ENCODE data around the gene SLC7A10.
"Not testable (repeated sequence)": the region's sequence is repeated elsewhere in the genome, so short reads cannot be mapped to it uniquely, and the experiment has no call there.

Gene SLC7A10

GRCh38 chr19:33214596-33214995, 11.1 kb downstream of the SLC7A10 start:
- ATAC-seq (replicated peaks), result no peak
- H3K36me3 Mint-ChIP-seq (ENCODE audit: insufficient read depth), result no peaks in the 10 kb centered on the region
- H3K27ac Mint-ChIP-seq, result no peak overlapping the region
- H3K4me1 Mint-ChIP-seq (ENCODE audit: low read depth in 2 of 2), result no peaks in the 10 kb centered on the region
- peaks cover 4 to 22% of the 10 kb centered on the region in 2 donors for H3K27me3 Mint-ChIP-seq
- no peaks in the 10 kb centered on the region for H3K9me3 Mint-ChIP-seq
- no peak for DNase-seq
- H3K4me3 Mint-ChIP-seq, result no peak overlapping the region

- Mint-ChIP-seq H3K27ac (no peak overlapping the region), H3K4me3 (no peak overlapping the region), H3K9me3 (no peaks in the 10 kb centered on the region), H3K27me3 (peaks cover 4 to 22% of the 10 kb centered on the region in 2 donors), H3K4me1 (ENCODE audit: low read depth in 2 of 2) (no peaks in the 10 kb centered on the region), H3K36me3 (ENCODE audit: insufficient read depth) (no peaks in the 10 kb centered on the region)
- DNase-seq (no peak), ATAC-seq (replicated peaks) (no peak)
Measured at GRCh38 chr19:33212436-33213172, 13.0 kb downstream of the SLC7A10 start.

GRCh38 chr19:33211794-33212435, 13.7 kb downstream of the SLC7A10 start:
- no peak overlapping the region for H3K4me3 Mint-ChIP-seq
- H3K4me1 Mint-ChIP-seq (ENCODE audit: low read depth in 2 of 2), result no peaks in the 10 kb centered on the region
- H3K36me3 Mint-ChIP-seq (ENCODE audit: insufficient read depth), result no peaks in the 10 kb centered on the region
- ATAC-seq (replicated peaks) (no peak), DNase-seq (no peak)
- H3K27me3 Mint-ChIP-seq, result peaks cover 4 to 22% of the 10 kb centered on the region in 2 donors
- no peaks in the 10 kb centered on the region for H3K9me3 Mint-ChIP-seq
- H3K27ac Mint-ChIP-seq, result no peak overlapping the region

GRCh38 chr19:33210266-33210940, 15.2 kb downstream of the SLC7A10 start:
- H3K4me1 Mint-ChIP-seq (ENCODE audit: low read depth in 2 of 2), result no peaks in the 10 kb centered on the region
- no peaks in the 10 kb centered on the region for H3K36me3 Mint-ChIP-seq (ENCODE audit: insufficient read depth)
- DNase-seq, result no peak
- H3K4me3 Mint-ChIP-seq, result no peak overlapping the region
- no peak for ATAC-seq (replicated peaks)
- no peak overlapping the region for H3K27ac Mint-ChIP-seq
- H3K27me3 Mint-ChIP-seq, result peaks cover 4 to 22% of the 10 kb centered on the region in 2 donors
- no peaks in the 10 kb centered on the region for H3K9me3 Mint-ChIP-seq

GRCh38 chr19:33209850-33210230, 15.8 kb downstream of the SLC7A10 start:
- not testable (repeated sequence) for H3K36me3 Mint-ChIP-seq (ENCODE audit: insufficient read depth); H3K27ac Mint-ChIP-seq; H3K4me1 Mint-ChIP-seq (ENCODE audit: low read depth in 2 of 2); DNase-seq; H3K9me3 Mint-ChIP-seq; H3K4me3 Mint-ChIP-seq; ATAC-seq (replicated peaks)
- peaks cover 4 to 21% of the 10 kb centered on the region in 2 donors for H3K27me3 Mint-ChIP-seq

GRCh38 chr19:33208904-33209849, 16.5 kb downstream of the SLC7A10 start:
- Mint-ChIP-seq H3K4me1 (ENCODE audit: low read depth in 2 of 2) (no peaks in the 10 kb centered on the region), H3K4me3 (no peak overlapping the region), H3K27ac (no peak overlapping the region), H3K9me3 (no peaks in the 10 kb centered on the region), H3K27me3 (peaks cover 0 to 14% of the 10 kb centered on the region in 2 donors), H3K36me3 (ENCODE audit: insufficient read depth) (no peaks in the 10 kb centered on the region)
- ATAC-seq (replicated peaks) (no peak), DNase-seq (no peak)

DNA sequence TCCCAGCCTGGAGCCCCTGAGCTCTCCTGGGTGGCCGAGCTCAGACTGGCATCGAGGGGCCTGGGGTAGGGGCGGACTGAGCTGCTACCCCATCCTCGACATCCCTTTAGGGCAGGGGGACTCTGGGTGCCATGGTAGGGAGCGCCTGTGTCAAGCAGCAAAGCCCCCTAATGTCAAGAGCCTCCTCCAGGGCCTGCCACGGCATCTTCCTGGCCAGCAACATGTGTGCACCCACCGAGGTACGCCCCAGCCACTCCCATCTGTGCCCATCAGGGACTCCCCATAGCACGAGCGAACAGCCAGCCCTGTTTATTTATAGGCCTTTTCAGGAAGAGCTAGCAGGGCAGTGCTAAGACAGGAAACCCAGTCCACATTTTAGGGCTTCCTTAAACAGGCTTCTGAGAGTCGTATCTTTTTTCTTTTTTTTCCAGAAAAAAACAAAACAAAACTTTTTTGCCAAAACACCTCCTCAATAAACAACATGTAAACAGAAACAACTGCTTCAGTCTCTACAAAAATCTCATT, 17.2 kb downstream of the SLC7A10 start:
- Mint-ChIP-seq H3K9me3 (no peaks in the 10 kb centered on the region), H3K36me3 (ENCODE audit: insufficient read depth) (no peaks in the 10 kb centered on the region), H3K27me3 (peaks cover 0 to 9% of the 10 kb centered on the region in 2 donors), H3K27ac (no peak overlapping the region), H3K4me1 (ENCODE audit: low read depth in 2 of 2) (no peaks in the 10 kb centered on the region), H3K4me3 (no peak overlapping the region)
- DNase-seq (no peak), ATAC-seq (replicated peaks) (no peak)

DNA sequence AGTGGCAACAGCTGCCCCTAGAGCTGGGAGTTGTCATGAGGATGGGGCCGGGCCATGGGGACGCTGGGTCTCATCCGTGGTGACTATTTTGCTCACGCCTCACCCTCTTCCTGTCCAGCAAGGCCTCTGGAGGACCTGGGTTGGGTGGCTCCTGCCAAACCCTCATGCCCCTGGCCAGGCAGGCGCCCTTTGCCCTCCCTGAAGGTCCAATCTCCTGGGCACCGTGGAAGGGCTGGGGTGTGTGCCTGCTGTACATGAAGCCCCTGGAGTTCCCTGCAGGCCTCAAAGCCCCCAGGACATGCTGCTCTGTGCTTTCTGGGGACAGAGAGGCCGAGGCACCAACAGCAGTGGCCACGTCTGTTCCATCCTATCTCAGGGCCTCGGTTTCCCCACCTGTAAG, 17.7 kb downstream of the SLC7A10 start:
- H3K36me3 Mint-ChIP-seq (ENCODE audit: insufficient read depth), result no peaks in the 10 kb centered on the region

GRCh38 chr19:33207040-33207620, 18.5 kb downstream of the SLC7A10 start:
- Mint-ChIP-seq H3K27me3 (peaks cover 0 to 9% of the 10 kb centered on the region in 2 donors), H3K27ac (no peak overlapping the region), H3K36me3 (ENCODE audit: insufficient read depth) (no peaks in the 10 kb centered on the region), H3K4me1 (ENCODE audit: low read depth in 2 of 2) (no peaks in the 10 kb centered on the region), H3K4me3 (no peak overlapping the region), H3K9me3 (no peaks in the 10 kb centered on the region)
- DNase-seq, result no peak
- ATAC-seq (replicated peaks), result no peak

More for the DNA sequence above, 17.7 kb downstream of the SLC7A10 start:
- Mint-ChIP-seq H3K4me1 (ENCODE audit: low read depth in 2 of 2) (no peaks in the 10 kb centered on the region), H3K27me3 (peaks cover 0 to 9% of the 10 kb centered on the region in 2 donors), H3K9me3 (no peaks in the 10 kb centered on the region), H3K27ac (no peak overlapping the region), H3K4me3 (no peak overlapping the region)
- DNase-seq, result no peak
- ATAC-seq (replicated peaks), result no peak

DNA sequence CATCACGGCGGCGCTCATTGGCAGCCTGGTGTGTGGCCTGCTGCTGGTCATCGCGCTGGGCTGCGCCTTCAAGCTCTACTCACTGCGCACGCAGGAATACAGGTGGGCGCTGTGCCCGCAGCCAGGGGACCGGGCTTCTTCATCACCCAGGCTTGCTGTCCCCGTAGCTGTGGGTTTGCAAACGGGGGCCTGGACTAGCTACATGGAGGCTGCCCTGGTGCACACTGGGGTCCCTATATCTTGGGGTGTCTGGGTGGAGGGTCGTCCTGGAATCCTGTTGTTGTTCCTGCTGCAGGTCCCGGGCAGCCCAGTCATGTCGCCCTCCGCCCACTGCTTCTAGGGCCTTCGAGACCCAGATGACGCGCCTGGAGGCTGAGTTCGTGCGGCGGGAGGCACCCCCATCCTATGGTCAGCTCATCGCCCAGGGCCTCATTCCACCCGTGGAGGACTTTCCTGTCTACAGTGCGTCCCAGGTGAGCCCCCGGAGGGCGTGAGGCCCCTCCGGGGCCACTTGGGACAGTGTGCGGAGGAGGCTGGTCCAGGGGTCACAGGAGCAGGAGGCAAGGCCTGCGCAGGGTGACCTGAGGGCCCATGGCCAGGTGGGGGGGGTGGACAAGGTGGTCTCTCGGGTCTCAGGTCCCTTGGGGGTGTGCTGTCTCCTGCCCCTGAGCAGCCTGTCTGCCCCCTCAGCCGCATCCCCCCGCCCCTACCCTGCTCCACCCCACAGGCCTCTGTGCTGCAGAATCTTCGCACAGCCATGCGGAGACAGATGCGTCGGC, 19.2 kb downstream of the SLC7A10 start:
- H3K9me3 Mint-ChIP-seq, result no peaks in the 10 kb centered on the region
- peaks cover 0 to 9% of the 10 kb centered on the region in 2 donors for H3K27me3 Mint-ChIP-seq
- H3K27ac Mint-ChIP-seq, result no peak overlapping the region
- DNase-seq (no peak), ATAC-seq (replicated peaks) (no peak)
- no peaks in the 10 kb centered on the region for H3K36me3 Mint-ChIP-seq (ENCODE audit: insufficient read depth)
- H3K4me1 Mint-ChIP-seq (ENCODE audit: low read depth in 2 of 2), result no peaks in the 10 kb centered on the region
- no peak overlapping the region for H3K4me3 Mint-ChIP-seq

DNA sequence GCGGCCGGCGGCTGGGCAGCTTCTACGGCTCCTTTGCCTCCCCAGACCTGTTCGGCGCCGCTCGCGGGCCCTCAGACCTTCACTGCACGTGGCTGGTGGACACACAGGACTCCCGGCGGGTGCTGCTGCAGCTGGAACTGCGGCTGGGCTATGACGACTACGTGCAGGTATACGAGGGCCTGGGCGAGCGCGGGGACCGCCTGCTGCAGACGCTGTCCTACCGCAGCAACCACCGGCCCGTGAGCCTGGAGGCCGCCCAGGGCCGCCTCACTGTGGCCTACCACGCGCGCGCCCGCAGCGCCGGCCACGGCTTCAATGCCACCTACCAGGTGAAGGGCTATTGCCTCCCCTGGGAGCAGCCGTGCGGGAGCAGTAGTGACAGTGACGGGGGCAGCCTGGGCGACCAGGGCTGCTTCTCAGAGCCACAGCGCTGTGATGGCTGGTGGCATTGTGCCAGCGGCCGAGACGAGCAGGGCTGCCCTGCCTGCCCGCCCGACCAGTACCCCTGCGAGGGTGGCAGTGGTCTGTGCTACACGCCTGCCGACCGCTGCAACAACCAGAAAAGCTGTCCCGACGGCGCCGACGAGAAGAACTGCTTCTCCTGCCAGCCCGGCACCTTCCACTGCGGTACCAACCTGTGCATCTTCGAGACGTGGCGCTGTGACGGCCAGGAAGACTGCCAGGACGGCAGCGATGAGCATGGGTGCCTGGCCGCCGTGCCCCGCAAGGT, 20.0 kb downstream of the SLC7A10 start:
- Mint-ChIP-seq H3K36me3 (ENCODE audit: insufficient read depth) (no peaks in the 10 kb centered on the region), H3K4me3 (no peak overlapping the region), H3K4me1 (ENCODE audit: low read depth in 2 of 2) (no peaks in the 10 kb centered on the region), H3K9me3 (no peaks in the 10 kb centered on the region), H3K27me3 (peaks cover 0 to 7% of the 10 kb centered on the region in 2 donors), H3K27ac (no peak overlapping the region)
- DNase-seq (no peak), ATAC-seq (replicated peaks) (no peak)

DNA sequence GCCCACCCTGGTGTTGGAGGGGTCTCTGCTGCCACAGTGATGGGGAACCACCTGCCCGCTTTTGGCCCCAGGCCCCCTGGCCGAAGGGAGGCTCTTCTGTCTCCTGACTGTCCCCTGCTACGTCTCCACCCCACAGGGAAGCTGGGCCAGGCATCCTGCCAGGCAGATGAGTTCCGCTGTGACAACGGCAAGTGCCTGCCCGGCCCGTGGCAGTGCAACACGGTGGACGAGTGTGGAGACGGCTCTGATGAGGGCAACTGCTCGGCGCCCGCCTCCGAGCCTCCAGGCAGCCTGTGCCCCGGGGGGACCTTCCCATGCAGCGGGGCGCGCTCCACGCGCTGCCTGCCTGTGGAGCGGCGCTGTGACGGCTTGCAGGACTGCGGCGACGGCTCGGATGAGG, 20.5 kb downstream of the SLC7A10 start:
- no peak overlapping the region for H3K4me3 Mint-ChIP-seq
- ATAC-seq (replicated peaks), result no peak
- no peak overlapping the region for H3K27ac Mint-ChIP-seq
- no peaks in the 10 kb centered on the region for H3K4me1 Mint-ChIP-seq (ENCODE audit: low read depth in 2 of 2)
- no peaks in the 10 kb centered on the region for H3K36me3 Mint-ChIP-seq (ENCODE audit: insufficient read depth)
- H3K9me3 Mint-ChIP-seq, result no peaks in the 10 kb centered on the region
- no peak for DNase-seq
- peaks cover 0 to 6% of the 10 kb centered on the region in 2 donors for H3K27me3 Mint-ChIP-seq

Measured in effector memory CD8-positive, alpha-beta T cell (primary cell).